ENCODE measurements around the gene TMEM30B. TPM values are rescaled to one million over a fixed set of nuclear protein-coding genes. Genes with fewer than 3 reads are reported as not detected.

TMEM30B gene
- total and polyA plus RNA-seq, 2 of the 8 experiments (the other 6 are each of a cell fraction or from before 2014, with no cell fraction given), result 11.2 to 18.7 TPM

GRCh38 chr14:61280092-61280525, 1.0 kb downstream of the TMEM30B start:
- TF ChIP-seq SUZ12 (IDR thresholded peaks at IDR 0.05; ENCODE audit: low read length) (peak; percentile 47; the same call in 1 of the 2 replicates), RBBP5 (IDR thresholded peaks at IDR 0.05; ENCODE audit: borderline replicate concordance, low read depth, low read length) (no peak), KDM1A (IDR thresholded peaks at IDR 0.05; ENCODE audit: borderline replicate concordance, low read length) (no peak), SIRT6 (IDR thresholded peaks at IDR 0.05; ENCODE audit: low read length) (no peak), EZH2 (IDR thresholded peaks at IDR 0.05; ENCODE audit: low read depth, low read length, severe bottlenecking) (peak; percentile 55), E2F6 (IDR thresholded peaks at IDR 0.05) (peak; percentile 27; the same call in 1 of the 2 replicates)
- Histone ChIP-seq H3K4ac (replicated peaks; ENCODE audit: insufficient read length, low read depth, low read length) (no peak overlapping the region), H3K4me2 (ENCODE audit: insufficient read depth in 1 of 2, low read depth in 2 of 2, low read length in 2 of 2) (peak overlapping the region; percentile 77 to 81), H4K5ac (ENCODE audit: insufficient read length, low read depth, low read length) (no peak overlapping the region), H2BK5ac (ENCODE audit: low read depth, low read length) (peak overlapping the region; percentile 75; the same call in 1 of the 2 replicates), H3K27me3 (replicated peaks in 1 of 4; ENCODE audit: control insufficient read depth in 3 of 4, extremely low read depth in 1 of 4, insufficient read depth in 3 of 4, low read length in 3 of 4) (peaks cover 11 to 22% (median 19%) of the 10 kb centered on the region in 4 experiments; a peak in 6 of 7 replicates), H3K14ac (ENCODE audit: insufficient read length) (no peak overlapping the region), H4K91ac (replicated peaks; ENCODE audit: insufficient read length, low read length) (no peak overlapping the region), H3K56ac (replicated peaks; ENCODE audit: insufficient read length, low read depth, low read length) (no peak overlapping the region), H3K79me1 (ENCODE audit: low read depth, low read length) (no peaks in the 10 kb centered on the region), H2BK120ac (replicated peaks; ENCODE audit: low read depth, low read length) (no peak overlapping the region), H3K4me3 (ENCODE audit: extremely low read depth in 1 of 4, insufficient read depth in 2 of 4, low read depth in 3 of 4, low read length in 4 of 4) (peak overlapping the region; percentile 59 to 74 (median 62)), H3K23ac (ENCODE audit: insufficient read length) (no peak overlapping the region), H4K8ac (ENCODE audit: extremely low read depth, insufficient read depth, low read length) (peak overlapping the region; percentile 92), H3K9ac (replicated peaks in 1 of 4; ENCODE audit: extremely low read depth in 1 of 4, low read depth in 3 of 4, low read length in 3 of 4) (peak overlapping the region in 2 of 4 experiments; percentile 29 to 38; a peak in 2 of 7 replicates), H3K27ac (ENCODE audit: low read depth, low read length) (no peak overlapping the region), H2BK20ac (ENCODE audit: low read length) (no peak overlapping the region), H3K36me3 (ENCODE audit: control insufficient read depth in 2 of 4, insufficient read depth in 4 of 4, low read length in 3 of 4) (no peaks in the 10 kb centered on the region), H2BK15ac (ENCODE audit: low read length) (peak overlapping the region; percentile 90; the same call in 1 of the 2 replicates), H4K20me1 (replicated peaks in 1 of 2; ENCODE audit: control insufficient read depth in 1 of 2, insufficient read depth in 2 of 2, low read length in 2 of 2) (peaks cover 2 to 5% of the 10 kb centered on the region in 2 experiments), H3K9me3 (ENCODE audit: insufficient read depth in 2 of 2, low read depth in 1 of 2, low read length in 1 of 2) (no peaks in the 10 kb centered on the region), H2AK5ac (ENCODE audit: low read depth, low read length) (no peak overlapping the region), H3K79me2 (ENCODE audit: control insufficient read depth in 1 of 2, insufficient read depth in 2 of 2, low read length in 2 of 2) (no peaks in the 10 kb centered on the region), H3K4me1 (replicated peaks in 1 of 4; ENCODE audit: control insufficient read depth in 3 of 4, insufficient read depth in 4 of 4, low read length in 3 of 4) (peaks cover 0 to 4% (median 1%) of the 10 kb centered on the region in 4 experiments; a peak in 3 of 7 replicates), H3K18ac (ENCODE audit: extremely low read depth, low read length) (no peak overlapping the region), H2BK12ac (ENCODE audit: low read depth, low read length) (peak overlapping the region; percentile 7; the same call in 1 of the 2 replicates), H2AFZ (ENCODE audit: low read length) (0 out of 2 replicates have a peak overlapping the region, but pooled peaks have one; percentile 67), H3K23me2 (ENCODE audit: low read depth, low read length) (peaks cover 10% of the 10 kb centered on the region; the same call in 1 of the 2 replicates)
- FAIRE-seq (no peak), DNase-seq (ENCODE audit: low read depth in 1 of 2, low spot score in 2 of 2) (peak in 1 of 2 experiments; percentile 53)
- 33% methylated on average over 45 of the region's 47 CpGs; no CpG with 5 or more reads in 1 of the 2 experiments for WGBS, 2 experiments (ENCODE audit: extremely low coverage in 1 of 2, insufficient coverage in 1 of 2, insufficient read length in 1 of 2, insufficient replicate concordance in 2 of 2, low coverage in 1 of 2, low lambda C conversion rate in 2 of 2, missing lambda C conversion rate in 1 of 2)
- ChIA-PET POLR2A (ENCODE audit: partially characterized antibody) (interaction anchor here (1.2 kb wide), 1 partner anchor 9 kb away, joined by 4 read pairs; no protein-coding TSS in a partner anchor), CTCF (ENCODE audit: partially characterized antibody) (interaction anchor here (1.0 to 2.2 kb wide), 8 partner anchors 10 to 191 kb away, joined by 3 to 20 read pairs (median 3); no protein-coding TSS in a partner anchor)

Data from H1 (cell line).